A673 (cell line): ENCODE measurements around the gene SSH2. TPM values are rescaled to one million over a fixed set of nuclear protein-coding genes. Genes with fewer than 3 reads are reported as not detected.

Experiments
- BruUV-seq: library from RNA; stranded (reverse); fragments of 400-500 nt; replicated peaks from 2 replicates; lab custom pipeline; 2021; lab: Mats Ljungman, UMichigan
- CTCF ChIA-PET: fragments of 300-600 bp; sonication (Branson Sonifier 250); formaldehyde crosslinking; loops from one replicate; lab custom pipeline; 2022; ENCODE audit warnings: antibody characterized with exemption; lab: Charles Lee
- POLR2A ChIA-PET: fragments of 300-600 bp; sonication (Branson Sonifier 250); formaldehyde crosslinking; loops from one replicate; lab custom pipeline; 2022; ENCODE audit warnings: antibody characterized with exemption; ENCODE audit not compliant: low non-redundant PET; lab: Charles Lee
- DNase-seq: peaks from one replicate; pipeline ENCODE4 v3.0.0-alpha.2; 2015; ENCODE audit warnings: low spot score
- H3K27ac ChIP-seq: fragments of 200-600 bp; sonication (generic); 2 replicates; pipeline ENCODE4 v1.5.1; 2016; ENCODE audit warnings: mixed run types, low read depth, mild to moderate bottlenecking, mixed read lengths, antibody characterized with exemption, low read length; ENCODE audit not compliant: poor library complexity, severe bottlenecking
- H3K27me3 ChIP-seq: fragments of 200-600 bp; sonication (generic); replicated peaks from 2 replicates; pipeline ENCODE4 v1.6.1; 2017; ENCODE audit warnings: mixed run types, low read depth, mild to moderate bottlenecking, mixed read lengths, antibody characterized with exemption, low read length; ENCODE audit not compliant: insufficient read depth, poor library complexity
- H3K36me3 ChIP-seq: fragments of 200-600 bp; sonication (generic); 2 replicates; pipeline ENCODE4 v1.6.1; 2016; ENCODE audit warnings: mixed run types, mild to moderate bottlenecking, mixed read lengths, antibody characterized with exemption, low read length; ENCODE audit not compliant: insufficient read depth, poor library complexity, severe bottlenecking
- H3K4me1 ChIP-seq: fragments of 200-600 bp; sonication (generic); 2 replicates; pipeline ENCODE4 v1.6.1; 2017; ENCODE audit warnings: mixed run types, mild to moderate bottlenecking, mixed read lengths, antibody characterized with exemption, low read length; ENCODE audit not compliant: insufficient read depth, poor library complexity, severe bottlenecking
- H3K4me3 ChIP-seq: fragments of 200-600 bp; sonication (generic); 2 replicates; pipeline ENCODE4 v1.5.1; 2016; ENCODE audit warnings: low read depth, mixed run types, mild to moderate bottlenecking, mixed read lengths, low read length; ENCODE audit not compliant: poor library complexity, severe bottlenecking
- H3K9me3 ChIP-seq: fragments of 200-600 bp; sonication (generic); 2 replicates; pipeline ENCODE4 v1.6.1; 2016; ENCODE audit warnings: mixed run types, low read depth, mild to moderate bottlenecking, mixed read lengths, antibody characterized with exemption, low read length; ENCODE audit not compliant: poor library complexity, severe bottlenecking
- EZH2 ChIP-seq: fragments of 200-600 bp; sonication (generic); IDR thresholded peaks from 2 replicates; pipeline ENCODE4 v1.6.1; 2017; ENCODE audit warnings: borderline replicate concordance, low read depth, mild to moderate bottlenecking, mixed read lengths, antibody characterized with exemption, low read length; ENCODE audit not compliant: poor library complexity, severe bottlenecking
- intact Hi-C: fragments of 100-400 bp; cut with micrococcal nuclease; formaldehyde crosslinking; loops from one replicate; pipeline ENCODE4 v1.10.0; 2022; ENCODE audit not compliant: unreplicated experiment
- total RNA-seq: library from RNA; stranded (reverse); gene quantifications from 2 replicates; pipeline ENCODE4 v1.2.3, GENCODE V29; 2021
- TF ChIP-seq, protein P1 (sequence below): fragments of 300-800, 200-600 bp; sonication (generic); conservative IDR thresholded peaks from 2 replicates; pipeline ENCODE4 v1.5.1; 2017; ENCODE audit warnings: low read depth, mild to moderate bottlenecking, antibody characterized with exemption, low read length, moderate library complexity, mixed read lengths

The SSH2 gene
- total RNA-seq, 1 experiment from 2014 or later, result 75.5 TPM

DNA sequence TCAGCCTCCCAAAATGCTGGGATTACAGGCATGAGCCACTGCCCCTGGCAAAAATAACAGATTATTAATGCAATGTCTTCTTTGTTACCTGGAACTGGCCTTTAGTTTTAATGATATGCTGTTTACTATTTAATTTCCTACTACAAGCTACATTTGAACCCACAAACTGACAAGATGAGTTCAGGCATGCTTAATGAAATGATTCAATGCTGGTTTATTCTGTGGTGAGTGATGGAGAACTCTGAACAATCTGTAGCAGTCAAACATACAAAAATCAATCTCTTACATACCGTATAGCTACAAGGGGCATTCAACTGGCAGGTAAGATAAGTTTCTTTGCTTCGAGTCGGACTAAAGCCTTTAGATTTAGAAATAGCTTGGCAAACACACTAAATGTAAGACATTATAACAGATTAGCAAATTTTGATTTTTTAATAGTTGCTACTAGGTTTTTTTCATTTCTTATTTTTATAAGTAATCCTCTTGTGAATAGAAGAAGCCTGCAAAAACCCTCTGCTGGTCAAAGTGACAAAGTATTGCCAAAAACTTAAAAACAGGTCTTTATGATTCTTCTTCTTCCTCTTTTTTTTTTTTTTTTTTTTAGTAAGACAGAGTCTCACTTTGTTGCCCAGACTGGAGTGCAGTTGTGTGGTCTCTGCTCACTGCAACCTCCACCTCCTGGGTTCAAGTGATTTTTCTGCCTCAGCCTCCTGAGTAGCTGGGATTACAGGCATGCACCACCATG lies 138.5 kb downstream of the SSH2 start:
- BruUV-seq, result no TSS peak
- intact Hi-C loops, result no loop called here
- H3K4me1 ChIP-seq, result peaks cover 19% of the 10 kb centered on the region
- ChIA-PET CTCF (no interaction called here), POLR2A (no interaction called here)
- DNase-seq, result no peak
- H3K4me3 ChIP-seq, result no peak overlapping the region
- no peaks in the 10 kb centered on the region for H3K9me3 ChIP-seq
- no peak overlapping the region for H3K27ac ChIP-seq
- H3K27me3 ChIP-seq, result no peaks in the 10 kb centered on the region
- no peaks in the 10 kb centered on the region for H3K36me3 ChIP-seq
- TF ChIP-seq EZH2, result no peak
- TF ChIP-seq, protein P1, sequence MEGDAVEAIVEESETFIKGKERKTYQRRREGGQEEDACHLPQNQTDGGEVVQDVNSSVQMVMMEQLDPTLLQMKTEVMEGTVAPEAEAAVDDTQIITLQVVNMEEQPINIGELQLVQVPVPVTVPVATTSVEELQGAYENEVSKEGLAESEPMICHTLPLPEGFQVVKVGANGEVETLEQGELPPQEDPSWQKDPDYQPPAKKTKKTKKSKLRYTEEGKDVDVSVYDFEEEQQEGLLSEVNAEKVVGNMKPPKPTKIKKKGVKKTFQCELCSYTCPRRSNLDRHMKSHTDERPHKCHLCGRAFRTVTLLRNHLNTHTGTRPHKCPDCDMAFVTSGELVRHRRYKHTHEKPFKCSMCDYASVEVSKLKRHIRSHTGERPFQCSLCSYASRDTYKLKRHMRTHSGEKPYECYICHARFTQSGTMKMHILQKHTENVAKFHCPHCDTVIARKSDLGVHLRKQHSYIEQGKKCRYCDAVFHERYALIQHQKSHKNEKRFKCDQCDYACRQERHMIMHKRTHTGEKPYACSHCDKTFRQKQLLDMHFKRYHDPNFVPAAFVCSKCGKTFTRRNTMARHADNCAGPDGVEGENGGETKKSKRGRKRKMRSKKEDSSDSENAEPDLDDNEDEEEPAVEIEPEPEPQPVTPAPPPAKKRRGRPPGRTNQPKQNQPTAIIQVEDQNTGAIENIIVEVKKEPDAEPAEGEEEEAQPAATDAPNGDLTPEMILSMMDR, result no peak

DNA sequence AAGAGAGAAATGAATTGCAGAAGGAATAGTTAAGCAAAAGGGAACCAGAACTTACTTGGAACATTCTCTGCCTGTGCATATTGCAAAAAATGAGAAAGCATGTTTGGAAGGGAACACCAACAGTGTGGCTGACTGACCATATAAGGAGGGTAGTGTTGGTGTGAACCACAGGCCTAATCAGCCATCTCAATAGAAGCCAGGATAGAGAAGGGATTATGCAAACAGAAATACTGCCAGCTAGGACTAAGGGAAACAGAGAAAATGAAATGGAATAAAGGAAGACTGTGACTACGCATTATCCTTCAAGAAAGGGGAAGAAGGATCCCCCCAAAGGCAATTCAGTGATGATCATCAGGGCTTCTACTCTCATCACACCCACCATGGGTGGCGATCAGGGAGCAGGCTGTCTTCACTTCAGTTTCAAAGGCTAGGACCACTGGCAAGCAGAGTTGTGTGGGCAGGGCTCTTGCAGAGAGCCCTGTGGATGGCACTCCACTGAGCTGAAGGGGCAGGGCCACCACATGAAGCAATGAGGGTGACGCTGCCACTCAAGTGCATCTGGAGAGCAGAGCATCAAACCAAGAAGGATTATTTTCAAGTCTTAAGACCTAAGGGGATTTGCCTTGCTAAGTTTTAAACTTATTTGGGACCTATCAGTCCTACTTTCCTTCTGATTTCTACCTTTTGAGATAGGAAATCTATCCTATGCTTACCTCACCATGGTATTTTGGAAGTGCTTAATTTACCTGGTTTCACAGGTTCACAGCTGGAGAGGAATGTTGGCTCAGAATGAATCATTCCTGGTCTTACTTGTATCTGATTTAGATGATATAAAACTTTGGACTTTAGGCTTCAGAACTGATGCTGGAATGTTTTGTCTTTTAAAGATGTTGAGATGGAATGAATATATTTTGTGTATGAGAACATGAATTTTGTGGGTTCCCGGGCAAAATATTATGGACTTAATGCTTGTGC lies 140.5 kb downstream of the SSH2 start:
- H3K4me3 ChIP-seq, result no peak overlapping the region
- DNase-seq, result no peak
- H3K4me1 ChIP-seq, result peaks cover 31% of the 10 kb centered on the region
- no TSS peak for BruUV-seq
- TF ChIP-seq, protein P1, result no peak
- ChIA-PET POLR2A (no interaction called here), CTCF (no interaction called here)
- no peaks in the 10 kb centered on the region for H3K36me3 ChIP-seq
- no peak overlapping the region for H3K27ac ChIP-seq
- no peaks in the 10 kb centered on the region for H3K27me3 ChIP-seq
- intact Hi-C loops, result no loop called here
- no peaks in the 10 kb centered on the region for H3K9me3 ChIP-seq

DNA sequence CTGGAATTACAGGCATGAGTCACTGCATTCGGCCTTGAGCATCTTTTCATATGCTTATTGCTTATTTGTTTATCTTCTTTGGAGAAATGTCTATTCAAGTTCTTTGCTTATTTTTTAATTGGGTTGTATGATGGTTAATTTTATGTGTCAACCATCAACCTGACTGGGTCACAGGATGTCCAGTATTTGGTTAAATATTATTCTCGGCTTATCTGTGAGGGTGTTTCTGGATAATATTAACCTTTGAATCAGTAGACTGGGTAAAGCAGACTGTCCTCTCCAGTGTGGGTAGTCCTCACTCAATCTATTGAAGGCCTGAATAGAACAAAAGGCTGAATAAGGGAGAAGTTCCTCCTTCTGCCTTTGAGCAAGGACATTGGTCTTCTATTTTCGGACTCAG lies 142.0 kb downstream of the SSH2 start:
- Histone ChIP-seq H3K9me3 (no peaks in the 10 kb centered on the region), H3K4me3 (no peak overlapping the region), H3K27ac (no peak overlapping the region), H3K4me1 (peaks cover 28% of the 10 kb centered on the region), H3K27me3 (no peaks in the 10 kb centered on the region), H3K36me3 (no peaks in the 10 kb centered on the region)
- BruUV-seq, result no TSS peak
- CTCF ChIA-PET, result no interaction called here
- DNase-seq, result no peak
- POLR2A ChIA-PET, result no interaction called here
- intact Hi-C loops, result no loop called here
- no peak for TF ChIP-seq EZH2
- TF ChIP-seq, protein P1, result no peak
